GDM1 (cell line): ENCODE data around the gene TNFRSF17.

Source experiments
- DNase-seq: peaks from one replicate; lab custom pipeline; 2025; lab: John Stamatoyannopoulos, UW

TNFRSF17 gene

GRCh38 chr16:12002447-12003006 lies 37.5 kb downstream of the TNFRSF17 start:
- DNase-seq, result no peak

- DNase-seq, result no peak
These were observed 41.6 kb downstream of the TNFRSF17 start for GRCh38 chr16:12006637-12007036.

GRCh38 chr16:12009462-12009861 lies 44.5 kb downstream of the TNFRSF17 start:
- DNase-seq, result no peak

DNA sequence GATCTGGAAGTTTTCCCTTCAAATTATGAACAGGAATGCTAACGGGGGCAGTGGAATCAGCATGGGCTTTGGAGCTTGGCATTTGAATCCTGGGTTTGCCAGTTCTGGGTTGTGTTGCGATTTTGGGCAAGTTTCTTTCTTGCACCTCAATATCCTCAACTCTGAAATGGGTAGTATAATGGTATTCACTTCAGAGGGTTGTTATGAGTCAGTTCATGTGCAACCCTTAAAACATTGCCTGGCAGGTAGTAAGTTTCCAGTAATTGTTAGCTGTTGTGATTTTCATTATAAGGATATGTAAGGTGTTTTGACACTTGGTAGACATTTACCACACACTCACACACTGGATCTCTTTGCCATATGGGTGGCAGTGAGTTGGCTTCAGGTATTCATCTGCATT lies 44.9 kb downstream of the TNFRSF17 start:
- no peak for DNase-seq

- DNase-seq, result no peak
These were observed 45.6 kb downstream of the TNFRSF17 start for GRCh38 chr16:12010388-12011251.

DNA sequence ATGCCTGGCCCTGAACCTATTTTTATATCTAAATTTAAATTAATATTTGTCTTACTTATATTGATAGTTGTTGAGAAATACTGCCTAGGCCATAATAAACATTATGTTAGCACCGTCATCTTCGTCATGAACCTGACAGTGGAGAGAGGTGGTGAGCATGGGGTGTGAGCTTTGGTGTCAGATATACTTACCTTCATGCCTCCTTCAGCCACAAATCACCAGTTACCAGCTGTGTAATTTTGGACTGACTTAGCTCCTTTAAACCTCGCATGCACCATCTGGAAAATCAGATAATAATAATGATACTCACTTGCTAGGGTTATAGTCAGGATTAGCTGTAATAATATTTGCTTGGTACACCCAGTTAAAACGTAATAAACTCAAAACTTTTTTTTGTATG lies 46.6 kb downstream of the TNFRSF17 start:
- DNase-seq, result no peak

DNA sequence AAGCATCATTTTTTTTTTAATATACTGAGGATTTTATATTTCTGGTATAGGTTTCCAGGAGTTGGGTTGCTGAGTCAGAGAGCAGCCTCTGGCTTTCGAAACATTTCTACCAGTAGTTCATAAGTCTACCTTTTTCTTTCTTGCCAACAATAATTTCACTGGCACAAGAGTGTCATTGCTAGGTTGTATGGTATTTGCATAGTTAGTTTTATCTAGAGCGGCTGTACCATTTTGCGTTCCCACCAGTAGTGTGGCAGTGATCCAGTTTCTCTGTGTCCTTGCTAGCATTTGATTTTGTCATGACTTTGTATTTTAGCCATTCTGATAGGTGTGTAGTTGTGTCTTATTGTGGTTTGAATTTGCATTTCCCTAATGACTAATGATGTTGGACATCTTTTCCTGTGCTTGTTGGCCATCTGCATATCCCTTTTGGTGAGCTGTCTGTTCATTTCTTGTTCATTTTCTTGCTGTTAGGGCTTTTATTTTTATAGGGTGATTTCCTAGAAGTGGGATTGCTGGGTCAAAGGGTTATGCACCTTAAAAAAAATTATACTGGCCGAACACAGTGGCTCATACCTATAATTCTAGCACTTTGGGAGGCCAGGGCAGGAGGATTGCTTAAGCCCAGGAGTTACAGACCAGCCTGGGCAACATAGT lies 51.4 kb downstream of the TNFRSF17 start:
- DNase-seq, result no peak

DNA sequence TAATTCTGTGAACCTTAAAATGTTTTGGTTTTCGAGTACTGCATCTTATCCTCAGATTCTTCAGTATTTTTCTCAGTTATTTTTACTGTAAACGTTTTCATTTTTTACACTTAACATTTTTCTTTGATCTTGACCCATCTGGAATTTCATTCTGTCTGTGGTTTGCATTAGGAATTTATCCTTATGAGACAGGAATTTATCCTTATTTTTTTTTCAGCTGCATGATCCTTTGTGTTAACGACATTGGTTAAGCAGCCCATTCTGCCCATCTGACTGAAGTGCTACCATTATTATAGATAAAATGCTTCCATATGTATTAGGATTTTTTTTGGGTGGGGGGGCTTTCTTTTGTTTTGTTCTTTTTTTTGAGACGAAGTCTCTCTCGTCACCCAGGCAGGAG lies 52.5 kb downstream of the TNFRSF17 start:
- no peak for DNase-seq
